HK-2 (cell line): ENCODE measurements around the gene SLC9A5.

ENCODE experiments used
- DNase-seq: peaks from one replicate; pipeline ENCODE4 v3.0.0-alpha.2; 2018; ENCODE audit not compliant: unreplicated experiment

SLC9A5 gene

GRCh38 chr16:67281536-67282446 is 33.0 kb downstream of the SLC9A5 start:
- DNase-seq, result no peak

GRCh38 chr16:67282447-67282805 is 33.6 kb downstream of the SLC9A5 start:
- DNase-seq, result no peak

GRCh38 chr16:67283039-67283825 is 34.5 kb downstream of the SLC9A5 start:
- no peak for DNase-seq

GRCh38 chr16:67283826-67284555 is 35.2 kb downstream of the SLC9A5 start:
- no peak for DNase-seq

DNA sequence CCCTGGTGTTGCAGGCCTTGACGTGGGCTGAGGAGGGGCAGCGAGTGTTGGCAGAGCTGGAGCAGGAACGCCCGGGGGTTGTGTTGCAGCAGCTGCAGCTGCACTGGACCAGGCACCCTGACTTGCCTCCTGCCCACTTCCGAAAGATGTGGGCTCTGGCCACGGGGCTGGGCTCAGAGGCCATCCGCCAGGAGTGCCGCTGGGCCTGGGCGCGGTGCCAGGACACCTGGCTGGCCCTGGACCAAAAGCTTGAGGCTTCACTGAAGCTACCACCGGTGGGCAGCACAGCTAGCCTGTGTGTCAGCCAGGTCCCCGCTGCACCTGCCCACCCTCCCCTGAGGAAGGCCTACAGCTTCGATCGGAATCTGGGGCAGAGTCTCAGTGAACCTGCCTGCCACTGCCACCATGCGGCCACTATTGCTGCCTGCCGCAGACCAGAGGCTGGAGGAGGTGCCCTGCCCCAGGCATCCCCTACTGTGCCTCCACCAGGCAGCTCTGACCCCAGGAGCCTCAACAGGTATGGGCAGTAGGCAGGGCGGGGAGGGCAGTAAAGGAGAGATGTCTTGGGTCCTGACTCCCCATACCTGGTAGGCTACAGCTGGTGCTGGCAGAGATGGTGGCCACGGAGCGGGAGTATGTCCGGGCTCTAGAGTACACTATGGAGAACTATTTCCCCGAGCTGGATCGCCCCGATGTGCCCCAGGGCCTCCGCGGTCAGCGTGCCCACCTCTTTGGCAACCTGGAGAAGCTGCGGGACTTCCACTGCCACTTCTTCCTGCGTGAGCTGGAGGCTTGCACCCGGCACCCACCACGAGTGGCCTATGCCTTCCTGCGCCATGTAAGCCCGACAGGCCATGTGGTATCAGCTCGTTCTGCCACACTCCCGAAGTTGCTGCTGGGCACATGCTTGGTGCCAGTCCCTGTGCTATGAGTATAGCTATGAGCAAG is 36.2 kb downstream of the SLC9A5 start:
- no peak for DNase-seq

DNA sequence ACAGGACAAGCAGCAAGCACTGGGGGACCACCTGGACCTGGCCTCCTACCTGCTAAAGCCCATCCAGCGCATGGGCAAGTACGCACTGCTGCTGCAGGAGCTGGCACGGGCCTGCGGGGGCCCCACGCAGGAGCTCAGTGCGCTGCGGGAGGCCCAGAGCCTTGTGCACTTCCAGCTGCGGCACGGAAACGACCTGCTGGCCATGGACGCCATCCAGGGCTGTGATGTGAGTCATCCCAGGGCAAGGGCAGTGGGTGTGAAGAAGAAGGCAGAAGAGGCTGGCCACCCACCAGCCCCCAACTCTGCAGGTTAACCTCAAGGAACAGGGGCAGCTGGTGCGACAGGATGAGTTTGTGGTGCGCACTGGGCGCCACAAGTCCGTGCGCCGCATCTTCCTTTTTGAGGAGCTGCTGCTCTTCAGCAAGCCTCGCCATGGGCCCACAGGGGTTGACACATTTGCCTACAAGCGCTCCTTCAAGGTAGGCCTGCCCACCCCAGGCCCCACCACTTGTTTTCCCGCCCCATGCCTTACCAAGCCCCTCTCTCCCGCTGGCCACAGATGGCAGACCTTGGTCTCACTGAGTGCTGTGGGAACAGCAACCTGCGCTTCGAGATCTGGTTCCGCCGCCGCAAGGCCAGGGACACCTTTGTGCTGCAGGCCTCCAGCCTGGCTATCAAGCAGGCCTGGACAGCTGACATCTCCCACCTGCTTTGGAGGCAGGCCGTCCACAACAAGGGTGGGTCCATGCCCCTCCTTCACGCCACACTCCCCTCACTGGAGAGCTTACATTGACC is 37.9 kb downstream of the SLC9A5 start:
- DNase-seq, result no peak

GRCh38 chr16:67287960-67288359 is 39.2 kb downstream of the SLC9A5 start:
- no peak for DNase-seq

GRCh38 chr16:67291461-67291860 is 42.7 kb downstream of the SLC9A5 start:
- no peak for DNase-seq

DNA sequence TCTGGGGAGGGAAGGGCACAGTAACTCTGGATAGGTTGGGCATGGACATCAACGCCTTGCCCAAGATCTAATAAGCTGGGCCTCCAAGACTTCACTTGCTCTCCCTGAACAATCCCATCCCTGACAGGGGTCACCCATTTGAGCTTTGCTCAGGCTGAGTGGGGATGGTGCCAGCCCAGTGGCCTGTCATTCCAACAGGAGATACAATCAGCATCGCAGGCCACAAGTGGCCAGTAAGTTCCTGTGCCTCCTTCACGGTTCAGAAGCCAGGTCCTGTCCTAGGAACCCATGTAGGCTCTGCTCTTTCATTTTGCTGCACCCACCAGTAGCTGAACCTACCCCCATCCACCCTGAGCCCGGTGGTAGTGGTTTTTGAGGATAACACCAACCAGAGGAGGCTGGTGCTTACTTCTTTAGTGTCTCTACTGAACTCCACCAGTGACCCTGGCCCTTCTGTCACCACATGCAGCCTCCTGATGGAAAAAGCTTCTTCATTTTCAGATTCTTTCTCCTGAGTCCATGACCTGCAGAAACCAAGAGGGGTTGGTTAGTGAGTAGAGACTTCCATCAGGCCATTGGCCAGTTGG is 45.5 kb downstream of the SLC9A5 start:
- no peak for DNase-seq

- DNase-seq, result no peak
These were observed 46.2 kb downstream of the SLC9A5 start for GRCh38 chr16:67294938-67295361.

- DNase-seq, result no peak
These were observed 47.6 kb downstream of the SLC9A5 start for GRCh38 chr16:67296420-67296819.

DNA sequence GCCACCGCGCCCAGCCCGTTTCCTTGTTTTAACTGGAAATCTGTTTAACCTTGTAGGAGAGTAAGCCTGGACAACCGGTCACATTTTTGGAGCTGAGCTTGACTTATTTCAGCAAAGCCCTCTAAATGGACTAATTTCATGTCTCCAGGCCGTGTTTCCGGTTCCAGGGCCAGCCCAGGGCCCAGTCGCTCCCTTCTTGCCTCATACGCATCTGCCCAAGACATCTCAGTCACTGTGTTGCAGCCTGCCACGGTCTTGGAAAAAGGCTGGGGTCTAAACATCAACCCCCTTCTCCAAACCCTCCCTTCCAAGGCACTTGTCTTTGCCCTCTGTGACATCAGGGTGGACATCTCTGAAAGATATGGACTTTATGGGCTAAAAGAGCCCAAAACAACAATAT is 49.5 kb downstream of the SLC9A5 start:
- no peak for DNase-seq

- DNase-seq, result no peak
These were observed 50.5 kb downstream of the SLC9A5 start for GRCh38 chr16:67299269-67299668.

- DNase-seq, result no peak
These were observed 52.5 kb downstream of the SLC9A5 start for GRCh38 chr16:67301080-67301782.

DNA sequence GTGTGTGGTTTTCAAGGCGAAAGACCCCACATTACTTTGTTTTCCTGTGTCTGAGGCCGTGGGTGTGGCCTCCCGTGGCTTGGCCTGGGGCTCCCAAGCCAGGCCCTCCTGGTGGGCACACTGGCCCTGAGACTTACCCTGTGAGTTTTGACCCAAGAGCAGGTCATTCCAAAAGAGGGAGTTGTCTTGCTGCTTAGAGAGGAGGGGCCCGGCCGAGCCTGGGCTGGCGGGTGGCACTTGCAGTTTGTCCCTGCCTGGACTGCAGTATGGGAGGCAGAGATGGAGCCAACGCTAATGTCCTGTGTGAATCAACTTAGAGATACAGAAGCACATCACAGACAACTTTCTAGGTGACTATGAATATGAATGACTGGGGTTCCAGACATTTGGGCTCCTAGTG is 53.3 kb downstream of the SLC9A5 start:
- no peak for DNase-seq

DNA sequence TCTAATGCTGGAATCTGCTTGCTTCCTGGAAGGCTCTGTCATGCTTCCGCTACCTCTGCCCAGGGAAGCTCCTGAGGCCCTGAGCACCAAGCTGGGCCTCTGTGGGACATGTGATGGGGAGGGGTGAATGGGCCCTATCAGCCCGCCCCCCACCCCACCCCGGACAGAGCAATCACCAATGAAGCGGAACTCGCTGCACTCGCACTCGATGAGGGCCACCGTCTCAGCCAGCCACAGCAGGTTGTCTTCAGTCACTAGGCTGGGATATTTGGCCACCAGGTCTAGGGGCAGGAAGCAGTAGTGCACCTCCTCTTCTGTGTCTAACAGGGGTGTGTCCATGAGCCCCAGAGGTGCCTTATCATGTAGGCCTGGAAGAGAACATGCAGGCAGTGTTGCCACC is 54.2 kb downstream of the SLC9A5 start:
- no peak for DNase-seq

DNA sequence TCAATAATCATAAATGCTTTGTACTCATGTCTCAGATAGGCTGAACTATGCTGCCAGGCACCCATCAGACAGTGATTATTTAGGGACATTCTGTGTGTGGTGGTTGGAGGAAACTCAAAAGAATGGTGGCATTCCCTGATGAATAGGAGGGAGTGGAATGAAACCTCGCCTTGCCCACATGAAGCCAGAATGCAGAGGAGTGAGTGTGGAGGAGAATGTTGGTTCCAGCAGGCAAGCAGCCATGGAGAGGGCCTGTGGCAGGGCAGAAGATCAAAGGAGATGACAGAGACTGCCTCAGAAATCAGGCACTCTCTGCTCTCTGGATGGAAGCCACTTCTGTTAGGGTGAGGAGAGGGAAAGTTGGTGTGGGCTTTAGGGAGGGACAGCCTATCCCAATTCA is 55.2 kb downstream of the SLC9A5 start:
- DNase-seq, result no peak

DNA sequence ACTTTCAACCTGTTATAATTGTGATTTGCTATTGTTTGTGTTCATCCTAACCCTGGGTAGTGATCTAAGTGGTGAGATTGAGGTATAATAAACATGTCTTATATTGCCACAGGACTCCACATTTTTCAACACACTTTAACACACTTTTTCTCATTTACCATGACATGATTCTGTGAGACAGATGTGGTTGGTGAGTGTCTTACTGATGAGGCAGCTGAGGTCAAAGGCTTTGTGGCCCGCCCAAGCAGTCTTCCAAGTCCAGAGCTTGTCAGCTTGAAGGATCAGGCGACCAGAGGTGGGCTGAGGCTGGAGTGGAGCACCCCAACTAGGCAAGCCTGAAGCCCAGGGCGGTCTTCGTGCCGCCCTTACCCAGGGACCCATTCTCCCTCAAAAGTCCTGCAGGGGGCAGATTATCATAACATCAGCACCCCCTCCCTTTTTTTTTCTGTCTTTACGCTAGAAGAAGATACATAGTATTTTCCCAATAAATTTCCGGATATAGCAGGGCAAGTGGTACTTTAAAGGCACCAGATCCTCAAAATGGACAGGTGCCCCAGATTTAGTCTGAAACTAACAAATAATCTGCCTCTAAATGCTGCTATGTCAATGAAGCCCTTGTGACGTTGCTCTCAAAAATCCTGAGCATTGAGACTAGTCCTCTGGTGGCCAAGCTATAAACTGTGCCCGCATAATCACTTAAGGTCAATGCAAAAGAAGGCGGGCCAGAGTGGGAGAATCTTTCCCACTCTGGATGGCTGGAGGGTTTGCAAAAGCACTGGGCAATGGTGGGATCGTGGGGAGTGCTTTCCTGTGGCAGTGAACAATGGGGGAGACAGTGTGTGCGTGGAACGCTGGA is 56.7 kb downstream of the SLC9A5 start:
- DNase-seq, result no peak
